B cell (primary cell): Measurements from ENCODE around the gene FMN1. TPM values are rescaled to one million over a fixed set of nuclear protein-coding genes. Genes with fewer than 3 reads are reported as not detected.
A peak's percentile ranks its signal among the peaks of the same experiment; 100 is the strongest.

Source experiments
- ATAC-seq: fragments of 200-7000 bp; cut with Tn5 transposase; one replicate; pipeline ENCODE4 v1.10.0; 2021; ENCODE audit warnings: low read depth, mild to moderate bottlenecking, moderate number of reproducible peaks, moderate library complexity
- CTCF ChIA-PET: fragments of 350-600 bp; sonication (Branson Sonifier 250); formaldehyde crosslinking; loops from one replicate; lab custom pipeline; 2021; ENCODE audit warnings: antibody characterized with exemption, inconsistent platforms; lab: Charles Lee
- POLR2A ChIA-PET: fragments of 350-600 bp; sonication (Branson Sonifier 250); formaldehyde crosslinking; loops from one replicate; lab custom pipeline; 2021; ENCODE audit warnings: antibody characterized with exemption; lab: Charles Lee
- DNase-seq: peaks from one replicate; pipeline ENCODE4 v3.0.0; 2013
- H2AFZ ChIP-seq: 2 replicates; pipeline ENCODE4 v1.6.1; 2012; ENCODE audit warnings: mild to moderate bottlenecking, low read depth, low read length; ENCODE audit not compliant: insufficient read depth, poor library complexity, severe bottlenecking
- H3K27ac ChIP-seq, 2 donors: 1 replicate in 1 of 2; 2 replicates in 1 of 2; pipeline ENCODE4 v1.5.1; 2012 to 2013; ENCODE audit warnings: low read length in 2 of 2, mild to moderate bottlenecking in 2 of 2, moderate library complexity in 1 of 2
- H3K27me3 ChIP-seq, 4 experiments: fragments of 200-600 bp in 1 of 4; sonication (generic) in 1 of 4; replicated peaks in 1 of 4; 1 replicate in 2 of 4; 2 replicates in 2 of 4; pipeline versions ENCODE4 v1.6.1 to v1.7.0; 2013 to 2016; ENCODE audit warnings: low read length in 3 of 4, mild to moderate bottlenecking in 2 of 4, mixed read lengths in 1 of 4, moderate library complexity in 1 of 4; ENCODE audit not compliant: insufficient read depth in 4 of 4, control insufficient read depth in 3 of 4; ENCODE audit errors: control extremely low read depth in 1 of 4
- H3K36me3 ChIP-seq, 2 experiments: replicated peaks in 1 of 2; 1 replicate in 1 of 2; 2 replicates in 1 of 2; pipeline versions ENCODE4 v1.6.1 to v1.7.1; 2013; ENCODE audit warnings: low read length in 1 of 2; ENCODE audit not compliant: insufficient read depth in 2 of 2, control insufficient read depth in 1 of 2; ENCODE audit errors: control extremely low read depth in 1 of 2, extremely low read depth in 1 of 2
- H3K4me1 ChIP-seq, 2 donors: fragments of 200-600 bp in 1 of 2; sonication (generic) in 1 of 2; 1 replicate in 1 of 2; 2 replicates in 1 of 2; pipeline versions ENCODE4 v1.5.1 to v1.6.1; 2013 to 2017; ENCODE audit warnings: low read length in 2 of 2; ENCODE audit not compliant: control insufficient read depth in 2 of 2, insufficient read depth in 2 of 2
- H3K4me2 ChIP-seq: replicated peaks from 2 replicates; pipeline ENCODE3; 2012; ENCODE audit warnings: mild to moderate bottlenecking, low read depth, low read length; ENCODE audit not compliant: poor library complexity, severe bottlenecking
- H3K4me3 ChIP-seq, 5 experiments: fragments of 200-600 bp in 1 of 5; sonication (generic) in 1 of 5; 1 replicate in 3 of 5; 2 replicates in 2 of 5; pipeline versions ENCODE4 v1.5.1 to v1.7.0; 2011 to 2016; ENCODE audit warnings: low read length in 4 of 5, mild to moderate bottlenecking in 4 of 5, low read depth in 2 of 5, control low read depth in 1 of 5, moderate library complexity in 1 of 5; ENCODE audit not compliant: insufficient read depth in 1 of 5; ENCODE audit errors: control extremely low read depth in 1 of 5, extremely low read depth in 1 of 5
- H3K79me2 ChIP-seq: fragments of 200-600 bp; sonication (generic); one replicate; pipeline ENCODE4 v1.6.0; 2016; ENCODE audit warnings: low read length; ENCODE audit not compliant: control insufficient read depth, insufficient read depth
- H3K9ac ChIP-seq: fragments of 200-600 bp; sonication (generic); 2 replicates; pipeline ENCODE4 v1.6.1; 2017; ENCODE audit warnings: mild to moderate bottlenecking, low read length, moderate library complexity
- H3K9me3 ChIP-seq, 3 donors: one replicate each; pipeline versions ENCODE4 v1.6.1 to v1.7.1; 2013; ENCODE audit warnings: low read length in 2 of 3; ENCODE audit not compliant: control insufficient read depth in 2 of 3, insufficient read depth in 1 of 3; ENCODE audit errors: control extremely low read depth in 1 of 3
- H4K20me1 ChIP-seq: 2 replicates; pipeline ENCODE4 v1.6.0; 2012; ENCODE audit warnings: mild to moderate bottlenecking, low read length; ENCODE audit not compliant: insufficient read depth, control insufficient read depth, poor library complexity, severe bottlenecking
- H3K27ac Mint-ChIP-seq: one replicate; pipeline ENCODE4 v1.8.0; 2021; ENCODE audit warnings: mixed read lengths
- H3K27me3 Mint-ChIP-seq: one replicate; pipeline ENCODE4 v1.8.0; 2021; ENCODE audit warnings: mixed read lengths
- H3K4me1 Mint-ChIP-seq: one replicate; pipeline ENCODE4 v1.8.0; 2021; ENCODE audit warnings: mixed read lengths
- H3K4me3 Mint-ChIP-seq: one replicate; pipeline ENCODE4 v1.8.0; 2021; ENCODE audit warnings: mixed read lengths
- H3K9me3 Mint-ChIP-seq: one replicate; pipeline ENCODE4 v1.8.0; 2022; ENCODE audit warnings: mixed read lengths; ENCODE audit not compliant: insufficient read depth
- CTCF ChIP-seq: fragments of 200-600 bp; IDR thresholded peaks from one replicate; pipeline ENCODE4 v1.8.0; 2022; ENCODE audit warnings: antibody characterized with exemption, mild to moderate bottlenecking
- EZH2 ChIP-seq: IDR thresholded peaks from 2 replicates; pipeline ENCODE4 v1.6.1; 2012; ENCODE audit warnings: borderline replicate concordance, low read depth, mild to moderate bottlenecking, moderate library complexity, low read length; ENCODE audit not compliant: insufficient read depth, poor library complexity, severe bottlenecking
- WGBS: methylation state at CpG from one replicate; pipeline ENCODE4 v1.1.5; 2013; ENCODE audit warnings: missing lambda C conversion rate; ENCODE audit not compliant: insufficient coverage; 5-methylcytosine and 5-hydroxymethylcytosine counted together
- intact Hi-C: fragments of 100-400 bp; cut with micrococcal nuclease; formaldehyde crosslinking; loops from one replicate; pipeline ENCODE4 v1.10.0; 2022
- polyA plus RNA-seq: library from polyadenylated mRNA; depleted of rRNA; stranded (reverse); fragments of >200 nt; gene quantifications from 2 replicates; pipeline ENCODE4 v1.2.3, GENCODE V29; 2012
- total RNA-seq, 2 donors: library from RNA; stranded (reverse); fragments of 120-200 nt in 1 of 2; gene quantifications; 1 replicate in 1 of 2; 2 replicates in 1 of 2; pipeline versions ENCODE4 v1.2.3 to v1.2.4, GENCODE V29; 2013 to 2022

The FMN1 gene
- total and polyA plus RNA-seq, 2 donors (not counting 1 experiment from before 2014, with no cell fraction given), result 0.21 to 0.96 TPM

GRCh38 chr15:33211176-33211808 lies 16.8 kb upstream of the FMN1 start:
- Mint-ChIP-seq H3K27ac (no peak overlapping the region), H3K9me3 (no peaks in the 10 kb centered on the region), H3K27me3 (peaks cover 3% of the 10 kb centered on the region), H3K4me1 (no peaks in the 10 kb centered on the region), H3K4me3 (no peak overlapping the region)
- WGBS, result 88% methylated on average over 1 of the region's 3 CpGs
- Histone ChIP-seq H3K4me1 (no peaks in the 10 kb centered on the region), H3K27me3 (peaks cover 0 to 2% (median 0%) of the 10 kb centered on the region in 4 experiments), H3K4me2 (no peak overlapping the region), H3K36me3 (no peaks in the 10 kb centered on the region), H3K27ac (no peak overlapping the region), H3K9me3 (peaks cover 0 to 5% (median 3%) of the 10 kb centered on the region in 3 donors), H4K20me1 (no peaks in the 10 kb centered on the region), H2AFZ (no peak overlapping the region), H3K79me2 (no peaks in the 10 kb centered on the region), H3K9ac (no peak overlapping the region), H3K4me3 (no peak overlapping the region)
- ChIA-PET POLR2A (no interaction called here), CTCF (no interaction called here)
- no peak for TF ChIP-seq EZH2
- no peak for TF ChIP-seq CTCF
- ATAC-seq, result no peak
- DNase-seq, result no peak
- intact Hi-C loops, result no loop called here

GRCh38 chr15:33209575-33210481 lies 15.3 kb upstream of the FMN1 start:
- no peaks in the 10 kb centered on the region for H3K9me3 Mint-ChIP-seq
- H3K4me2 ChIP-seq, result no peak overlapping the region
- ChIA-PET CTCF (no interaction called here), POLR2A (no interaction called here)
- H3K4me3 Mint-ChIP-seq, result no peak overlapping the region
- no peak overlapping the region for H3K9ac ChIP-seq
- peak overlapping the region in 1 of 2 donors; percentile 30 for H3K27ac ChIP-seq
- H3K4me1 Mint-ChIP-seq, result no peaks in the 10 kb centered on the region
- no peaks in the 10 kb centered on the region for H3K4me1 ChIP-seq
- H3K36me3 ChIP-seq, result no peaks in the 10 kb centered on the region
- no peak for TF ChIP-seq EZH2
- no peak for TF ChIP-seq CTCF
- H3K4me3 ChIP-seq, result no peak overlapping the region
- no peak overlapping the region for H3K27ac Mint-ChIP-seq
- H4K20me1 ChIP-seq, result no peaks in the 10 kb centered on the region
- no peaks in the 10 kb centered on the region for H3K79me2 ChIP-seq
- peaks cover 0 to 5% (median 3%) of the 10 kb centered on the region in 3 donors for H3K9me3 ChIP-seq
- no CpG with 5 or more reads among the region's 2 CpGs for WGBS
- DNase-seq, result no peak
- ATAC-seq, result no peak
- H3K27me3 Mint-ChIP-seq, result peaks cover 3% of the 10 kb centered on the region
- intact Hi-C loops, result no loop called here
- no peaks in the 10 kb centered on the region for H3K27me3 ChIP-seq
- peak overlapping the region; percentile 1 for H2AFZ ChIP-seq
